ENCODE measurements around the gene DDTL.
"Not testable (repeated sequence)": the region's sequence is repeated elsewhere in the genome, so short reads cannot be mapped to it uniquely, and the experiment has no call there.

Gene DDTL

GRCh38 chr22:23954991-23955305 is 11.7 kb upstream of the DDTL start:
- DNase-seq (ENCODE audit: insufficient read length, low spot score); FAIRE-seq: not testable (repeated sequence)

- DNase-seq (ENCODE audit: insufficient read length, low spot score); FAIRE-seq: not testable (repeated sequence)
Measured at GRCh38 chr22:23955886-23956285, 10.8 kb upstream of the DDTL start.

- peak; percentile 99 for FAIRE-seq
- peak; percentile 46 for DNase-seq (ENCODE audit: insufficient read length, low spot score)
Measured at GRCh38 chr22:23956301-23956900, 10.3 kb upstream of the DDTL start.

- peak; percentile 64 for FAIRE-seq
Measured at GRCh38 chr22:23961084-23961771, 5.5 kb upstream of the DDTL start, which contains the start of gene GSTT2B. GSTT2B (minus strand) TSS chr22:23961195; CDS start chr22:23961131, 64 bp downstream.

GRCh38 chr22:23966094-23966493 is 594 bp upstream of the DDTL start:
- not testable (repeated sequence) for DNase-seq (ENCODE audit: insufficient read length, low spot score)
- peak; percentile 69 for FAIRE-seq

More at GRCh38 chr22:23961084-23961771, 5.5 kb upstream of the DDTL start, which contains the start of gene GSTT2B:
- not testable (repeated sequence) for DNase-seq (ENCODE audit: insufficient read length, low spot score)

- no peak for TF ChIP-seq SPI1 (IDR thresholded peaks at IDR 0.05; ENCODE audit: low read depth, low read length)
- TF ChIP-seq TAF1 (IDR thresholded peaks at IDR 0.05; ENCODE audit: low read depth, low read length): no peak
- TF ChIP-seq POLR2A (IDR thresholded peaks at IDR 0.05; ENCODE audit: low read depth, low read length): no peak
- TF ChIP-seq POLR2AphosphoS5 (IDR thresholded peaks at IDR 0.05; ENCODE audit: low read depth, low read length): no peak
- TF ChIP-seq POU2F2 (IDR thresholded peaks at IDR 0.05; ENCODE audit: low read depth, low read length): no peak
- no peak for TF ChIP-seq PAX5 (IDR thresholded peaks at IDR 0.05; ENCODE audit: insufficient read depth, low read length, severe bottlenecking)
- no peak for DNase-seq (ENCODE audit: insufficient read length, low spot score)
- FAIRE-seq: no peak
Measured at GRCh38 chr22:23969071-23969470, 2.4 kb downstream of the DDTL start.

- FAIRE-seq (peak; percentile 40), DNase-seq (ENCODE audit: insufficient read length, low spot score) (no peak)
- TF ChIP-seq POLR2AphosphoS5 (IDR thresholded peaks at IDR 0.05; ENCODE audit: low read depth, low read length) (0 out of 2 replicates have a peak, but pooled peaks have one; percentile 25), PAX5 (IDR thresholded peaks at IDR 0.05; ENCODE audit: insufficient read depth, low read length, severe bottlenecking) (no peak), SPI1 (IDR thresholded peaks at IDR 0.05; ENCODE audit: low read depth, low read length) (no peak)
Measured at GRCh38 chr22:23970201-23970641, 3.5 kb downstream of the DDTL start.

GRCh38 chr22:23970816-23971486 is 4.3 kb downstream of the DDTL start:
- TF ChIP-seq POLR2A (IDR thresholded peaks at IDR 0.05; ENCODE audit: low read depth, low read length): no peak
- no peak for TF ChIP-seq POLR2AphosphoS5 (IDR thresholded peaks at IDR 0.05; ENCODE audit: low read depth, low read length)
- TF ChIP-seq SPI1 (IDR thresholded peaks at IDR 0.05; ENCODE audit: low read depth, low read length): no peak
- FAIRE-seq (no peak), DNase-seq (ENCODE audit: insufficient read length, low spot score) (no peak)

- not testable (repeated sequence) for FAIRE-seq; DNase-seq (ENCODE audit: insufficient read length, low spot score)
Measured at GRCh38 chr22:23971927-23972326, 5.2 kb downstream of the DDTL start.

- FAIRE-seq: peak; percentile 94
- not testable (repeated sequence) for DNase-seq (ENCODE audit: insufficient read length, low spot score)
Measured at GRCh38 chr22:23974345-23974744, 7.7 kb downstream of the DDTL start, which contains the start of gene DDT. DDT (minus strand) TSS chr22:23974441; CDS start chr22:23974414, 27 bp downstream.

GRCh38 chr22:23974836-23975352 is 8.2 kb downstream of the DDTL start:
- peak; percentile 28 for FAIRE-seq
- not testable (repeated sequence) for DNase-seq (ENCODE audit: insufficient read length, low spot score)

GRCh38 chr22:23977304-23977703 is 10.6 kb downstream of the DDTL start:
- not testable (repeated sequence) for FAIRE-seq

GRCh38 chr22:23979557-23980240 is 13.0 kb downstream of the DDTL start, which contains the start of gene GSTT2:
GSTT2 (plus strand) TSS chr22:23980134.
- FAIRE-seq; DNase-seq (ENCODE audit: insufficient read length, low spot score): not testable (repeated sequence)

More at GRCh38 chr22:23977304-23977703, 10.6 kb downstream of the DDTL start:
- DNase-seq (ENCODE audit: insufficient read length, low spot score): not testable (repeated sequence)

GRCh38 chr22:23980567-23980966 is 13.9 kb downstream of the DDTL start:
- DNase-seq (ENCODE audit: insufficient read length, low spot score); FAIRE-seq: not testable (repeated sequence)
